HEK293 (cell line): ENCODE results near the gene CD44.

ENCODE experiments used
- CTCF ChIP-seq: fragments of 450-650 bp; formaldehyde crosslinking; IDR thresholded peaks from 2 replicates; pipeline ENCODE4 v1.5.1; 2016; ENCODE audit warnings: missing biosample characterization, missing genetic modification characterization
- ELK4 ChIP-seq: IDR thresholded peaks from 2 replicates; pipeline ENCODE4 v1.6.1; 2011; ENCODE audit warnings: mild to moderate bottlenecking, low read depth, low read length, borderline replicate concordance
- GFI1B ChIP-seq: fragments of 450-650 bp; formaldehyde crosslinking; IDR thresholded peaks from 2 replicates; pipeline ENCODE4 v1.5.1; 2016; ENCODE audit warnings: missing biosample characterization, missing genetic modification characterization
- KLF9 ChIP-seq: fragments of 450-650 bp; formaldehyde crosslinking; IDR thresholded peaks from 2 replicates; pipeline ENCODE4 v1.5.1; 2016; ENCODE audit warnings: missing biosample characterization, missing genetic modification characterization, low read depth
- ZFP3 ChIP-seq: fragments of 450-650 bp; formaldehyde crosslinking; IDR thresholded peaks from 2 replicates; pipeline ENCODE4 v1.5.1; 2016; ENCODE audit warnings: low read depth, missing biosample characterization, missing genetic modification characterization
- ZNF239 ChIP-seq: fragments of 450-650 bp; formaldehyde crosslinking; IDR thresholded peaks from 2 replicates; pipeline ENCODE4 v1.5.1; 2016; ENCODE audit warnings: missing biosample characterization, missing genetic modification characterization
- ZNF26 ChIP-seq: fragments of 450-650 bp; formaldehyde crosslinking; IDR thresholded peaks from 2 replicates; pipeline ENCODE4 v1.5.1; 2016; ENCODE audit warnings: missing biosample characterization, missing genetic modification characterization
- ZNF416 ChIP-seq: fragments of 450-650 bp; formaldehyde crosslinking; IDR thresholded peaks from 2 replicates; pipeline ENCODE4 v1.5.1; 2016; ENCODE audit warnings: missing biosample characterization, missing genetic modification characterization
- ZNF560 ChIP-seq: fragments of 450-650 bp; formaldehyde crosslinking; IDR thresholded peaks from 2 replicates; pipeline ENCODE4 v1.5.1; 2017; ENCODE audit warnings: missing biosample characterization, missing genetic modification characterization, borderline replicate concordance

GRCh38 chr11:35158701-35159510, 19.9 kb downstream of the CD44 start:
- TF ChIP-seq CTCF (tag by site-specific recombination) = no peak
- TF ChIP-seq ELK4 = no peak
- no peak for TF ChIP-seq ZNF26 (tag by site-specific recombination)
- no peak for TF ChIP-seq ZNF239 (tag by site-specific recombination)
- no peak for TF ChIP-seq KLF9 (tag by site-specific recombination)
- TF ChIP-seq ZFP3 (tag by site-specific recombination) = no peak
- TF ChIP-seq ZNF416 (tag by site-specific recombination) = no peak
- TF ChIP-seq GFI1B (tag by site-specific recombination) = no peak
- no peak for TF ChIP-seq ZNF560 (tag by site-specific recombination)
